Limb (tissue), 2 donors: ENCODE data around the gene IFI6.
"Not testable (repeated sequence)": the region's sequence is repeated elsewhere in the genome, so short reads cannot be mapped to it uniquely, and the experiment has no call there.

ENCODE experiments used
- DNase-seq, 2 donors: peaks; one replicate each; pipeline ENCODE4 v3.0.0-alpha.2; 2016; ENCODE audit errors: extremely low spot score in 2 of 2

IFI6 gene

DNA sequence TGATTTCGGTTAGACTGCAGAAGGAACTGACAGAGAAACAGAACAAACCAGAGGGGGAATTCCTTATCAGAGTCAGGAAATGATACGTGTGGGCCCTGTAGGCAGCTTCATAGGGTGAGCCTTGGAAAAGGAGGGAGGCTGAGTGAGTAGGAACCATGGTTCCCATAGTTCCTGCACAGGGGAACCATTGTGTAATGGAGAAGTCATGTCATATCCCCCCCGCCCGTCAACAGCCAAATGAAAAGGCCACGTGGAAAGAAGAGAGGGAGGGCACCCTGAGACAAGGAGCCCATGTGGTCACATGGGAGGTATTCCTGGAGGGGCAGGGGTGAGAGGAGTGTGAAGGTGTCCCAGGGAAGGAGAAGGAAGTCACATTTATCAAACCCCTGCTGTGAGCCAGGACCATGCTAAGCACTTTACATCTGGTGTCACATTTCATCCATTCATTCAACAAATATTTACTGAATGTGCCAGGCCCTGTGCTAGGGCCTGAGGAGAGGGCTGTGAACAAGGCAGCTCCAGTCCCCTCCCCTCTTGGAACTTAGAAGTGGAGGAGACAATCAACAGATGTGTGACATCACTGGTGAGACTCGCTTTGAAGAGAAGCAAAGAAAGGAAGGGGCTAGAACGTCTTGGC lies 21.3 kb downstream of the IFI6 start:
- DNase-seq, result no peak

DNA sequence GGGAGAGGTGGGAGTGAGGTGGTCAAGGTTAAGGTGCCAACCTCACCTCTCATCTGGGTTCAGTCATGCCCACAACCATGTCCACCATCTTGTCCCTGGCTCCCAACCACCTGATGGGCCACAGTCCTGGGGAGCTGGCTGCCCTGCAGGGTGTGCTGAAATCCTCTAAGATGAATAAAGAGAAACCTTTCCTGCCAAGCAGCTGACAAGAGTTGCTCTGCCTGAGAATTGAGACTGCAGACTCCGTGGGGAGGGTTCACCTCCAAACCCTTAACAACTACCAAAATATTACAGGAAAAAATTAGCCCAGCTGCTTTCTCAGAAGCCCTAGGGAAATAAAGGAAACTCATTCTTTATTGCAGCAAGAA lies 21.8 kb downstream of the IFI6 start:
- no peak for DNase-seq

GRCh38 chr1:27649306-27649635 lies 22.7 kb downstream of the IFI6 start:
- DNase-seq, result no peak

- DNase-seq, result no peak
Measured at GRCh38 chr1:27648602-27649305, 23.2 kb downstream of the IFI6 start.

DNA sequence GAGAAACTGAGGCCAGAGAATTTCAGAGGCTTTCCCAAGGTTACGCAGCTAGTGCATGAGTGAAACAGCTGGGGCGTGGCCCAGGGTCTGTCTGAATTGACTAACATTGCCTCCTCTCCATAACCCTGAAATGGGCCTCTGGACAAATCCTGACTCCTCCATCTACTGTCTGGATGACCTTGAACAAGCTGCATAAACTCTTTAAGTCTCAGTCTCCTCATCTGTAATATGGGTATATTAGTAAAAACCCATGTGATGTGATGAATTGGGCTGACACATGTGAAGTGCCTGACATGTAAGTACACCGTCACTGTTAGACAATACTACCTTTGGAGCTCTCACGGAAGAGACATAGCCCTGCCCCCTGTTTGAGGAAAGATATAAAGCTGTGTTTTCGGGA lies 24.7 kb downstream of the IFI6 start:
- DNase-seq, result no peak

DNA sequence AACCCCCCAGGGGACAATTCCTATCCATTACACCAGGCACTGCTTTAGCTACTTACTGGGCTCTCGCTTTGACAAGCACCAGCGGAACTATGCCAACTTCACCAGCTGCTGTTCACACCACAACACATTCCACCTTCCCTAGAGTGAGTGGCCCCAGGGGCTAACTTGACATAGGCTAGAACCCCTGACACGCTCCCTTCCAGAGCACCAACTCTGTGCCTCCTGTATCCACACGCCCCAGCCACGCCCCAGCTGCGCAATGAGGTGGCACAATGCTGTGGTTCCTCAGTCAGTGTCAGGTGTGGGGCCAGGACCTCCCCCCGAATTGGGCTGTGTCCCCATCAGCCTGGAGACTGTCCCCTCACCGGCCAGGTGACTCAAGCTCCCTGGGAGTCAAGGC lies 25.3 kb downstream of the IFI6 start:
- no peak for DNase-seq

GRCh38 chr1:27645071-27645415 lies 26.9 kb downstream of the IFI6 start:
- no peak for DNase-seq

GRCh38 chr1:27644369-27645070 lies 27.5 kb downstream of the IFI6 start:
- no peak for DNase-seq

DNA sequence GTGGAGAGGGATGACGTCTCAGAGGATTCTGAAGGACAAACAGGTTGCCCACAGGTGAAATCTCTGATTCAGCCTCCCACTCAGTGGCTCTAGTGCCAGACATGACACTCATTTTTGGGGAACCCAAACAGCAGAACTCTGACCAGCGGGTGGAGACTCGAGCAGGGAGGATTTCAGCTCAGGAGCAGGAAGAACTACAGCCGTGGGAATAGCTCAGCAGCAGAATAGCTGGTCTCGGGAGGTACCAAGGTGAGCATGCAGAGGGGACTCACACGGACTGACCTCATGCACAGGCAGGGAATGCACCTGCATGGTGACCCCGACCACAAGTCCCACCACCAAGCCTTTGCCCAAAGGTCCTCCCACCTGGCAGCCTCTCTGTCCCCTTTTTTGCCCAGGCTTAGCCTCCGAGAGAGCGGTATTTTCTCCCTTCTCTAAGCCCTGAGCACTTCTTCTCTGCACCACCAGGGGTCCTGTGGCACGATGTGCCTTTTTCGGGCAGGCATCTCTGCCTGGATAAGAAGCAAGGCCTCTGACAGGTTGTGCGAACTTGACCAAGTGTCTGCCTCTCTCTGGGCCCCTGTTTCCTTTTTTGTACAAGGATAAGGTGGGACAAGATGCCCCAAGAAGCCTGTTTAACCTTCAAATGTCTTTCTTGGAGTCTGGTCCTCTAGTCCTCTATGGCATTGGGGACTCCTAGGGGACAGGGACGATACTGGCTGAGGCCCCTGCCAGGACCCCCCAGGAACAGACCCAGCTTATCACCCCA lies 28.2 kb downstream of the IFI6 start:
- no peak for DNase-seq

GRCh38 chr1:27640514-27640913 lies 31.5 kb downstream of the IFI6 start:
- not testable (repeated sequence) for DNase-seq

GRCh38 chr1:27638805-27639204 lies 33.2 kb downstream of the IFI6 start:
- DNase-seq, result no peak

GRCh38 chr1:27638047-27638734 lies 33.8 kb downstream of the IFI6 start:
- no peak for DNase-seq

DNA sequence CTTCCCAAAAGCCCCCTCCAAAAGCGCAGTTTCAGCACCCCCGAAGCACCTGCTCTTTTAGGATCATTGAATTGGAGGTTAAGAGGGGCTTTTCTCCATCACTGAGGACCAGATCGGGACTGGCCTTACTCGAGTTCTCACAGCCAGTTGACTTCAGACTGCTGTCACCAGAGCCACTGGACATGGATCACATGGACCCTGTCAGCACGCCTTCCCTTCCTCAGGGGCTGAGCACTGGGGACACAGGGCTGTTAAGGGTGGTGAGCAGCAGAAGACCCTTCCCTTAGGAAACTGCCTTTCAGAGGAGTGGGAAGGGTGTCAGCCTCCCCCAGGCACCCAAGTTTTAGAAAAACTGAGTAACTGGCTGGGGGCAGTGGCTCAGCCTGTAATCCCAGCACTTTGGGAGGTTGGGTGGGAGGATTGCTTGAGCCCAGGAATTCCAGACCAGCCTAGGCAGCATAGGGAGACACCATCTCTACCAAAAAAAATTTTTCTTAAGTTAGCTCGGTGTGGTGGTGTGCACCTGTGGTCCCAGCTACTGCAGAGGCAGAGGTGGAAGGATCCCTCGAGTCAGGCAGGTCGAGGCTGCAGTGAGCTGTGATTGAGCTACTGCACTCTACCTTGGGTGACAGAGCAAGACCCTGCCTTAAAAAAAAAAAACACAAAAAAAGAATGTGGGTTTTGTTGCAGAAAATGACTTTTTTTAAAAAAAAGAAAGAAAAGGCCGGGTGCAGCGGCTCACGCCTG lies 36.4 kb downstream of the IFI6 start:
- no peak for DNase-seq

- no peak for DNase-seq
Measured at GRCh38 chr1:27634985-27635367, 37.0 kb downstream of the IFI6 start, which contains the start of gene FGR. Gene FGR (minus strand): TSS chr1:27635185. CDS start chr1:27623916, 11,269 bp downstream.

- peak in 1 of 2 donors; percentile 65 for DNase-seq
Measured at GRCh38 chr1:27634177-27634984, 37.6 kb downstream of the IFI6 start.

DNA sequence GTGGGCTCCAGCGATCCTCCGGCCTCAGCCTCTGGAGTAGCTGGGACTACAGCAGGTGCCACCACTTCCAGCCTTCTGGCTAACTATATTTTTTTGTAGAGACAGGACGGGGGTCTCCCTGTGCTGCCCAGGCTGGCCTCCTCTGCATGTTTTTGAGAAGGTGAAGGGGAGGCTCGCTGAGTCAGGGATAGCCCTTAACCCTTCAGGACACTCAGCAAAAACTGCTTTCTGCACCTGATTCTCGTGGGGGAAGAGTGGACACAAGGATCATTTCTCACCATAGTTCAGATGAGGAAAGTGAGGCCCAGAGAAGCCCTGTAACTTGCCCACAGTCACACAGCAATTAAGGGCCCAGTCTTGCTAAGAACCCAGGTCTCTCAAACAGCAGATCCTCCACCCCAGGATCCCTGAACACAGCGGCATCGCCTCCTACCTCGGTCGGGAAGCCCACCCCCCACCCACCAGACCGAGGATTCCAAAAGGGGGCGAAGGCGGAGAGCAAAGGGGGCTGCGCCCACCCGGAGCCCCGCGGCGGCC lies 38.3 kb downstream of the IFI6 start:
- no peak for DNase-seq

GRCh38 chr1:27633298-27633610 lies 38.7 kb downstream of the IFI6 start:
- DNase-seq, result no peak

DNA sequence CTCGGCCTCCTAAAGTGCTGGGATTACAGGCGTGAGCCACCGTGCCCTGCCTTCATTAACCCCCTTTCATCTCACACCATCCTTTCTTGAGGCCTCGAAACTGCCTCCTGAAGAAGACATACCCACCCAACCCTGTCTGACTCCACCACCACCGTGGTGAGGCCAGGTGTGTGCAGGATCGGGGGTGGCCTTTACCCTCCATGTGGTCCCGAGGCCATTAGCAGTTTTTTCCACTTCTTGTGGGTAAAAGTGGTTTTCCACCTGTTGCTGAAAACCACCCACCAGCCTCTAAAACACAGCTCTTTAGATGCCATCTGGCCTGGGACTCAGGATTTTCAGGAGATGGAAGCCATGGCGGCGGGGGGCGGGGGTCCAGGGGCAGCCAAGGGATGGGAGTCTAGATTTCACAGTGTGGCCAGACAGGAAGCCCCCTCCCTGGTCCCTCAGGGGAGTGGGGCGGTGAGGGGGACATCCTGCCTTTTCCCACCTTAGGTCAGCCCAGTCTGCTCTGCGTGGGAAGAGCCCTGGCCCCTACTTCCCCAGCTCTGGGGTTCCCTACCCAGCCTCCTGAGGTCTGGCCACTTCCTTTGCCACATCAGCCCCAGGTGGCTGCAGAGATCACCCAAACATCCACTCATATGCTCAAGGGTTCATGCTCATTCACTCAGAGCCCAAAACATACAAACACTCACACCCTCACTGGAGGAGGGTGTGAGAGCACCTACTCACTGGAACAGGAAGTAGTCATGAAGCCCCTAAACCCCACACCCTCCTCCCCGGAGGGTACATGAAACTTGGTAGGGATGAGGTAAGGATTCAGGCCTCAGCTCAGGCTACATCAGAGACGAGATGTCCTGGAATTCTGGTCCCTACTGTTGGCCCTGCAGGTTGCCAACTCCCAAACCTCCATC lies 39.4 kb downstream of the IFI6 start:
- DNase-seq, result no peak
